K562 (cell line): ENCODE data around the gene ITPR1. TPM values are rescaled to one million over a fixed set of nuclear protein-coding genes. Genes with fewer than 3 reads are reported as not detected.

Source experiments
- ATAC-seq: fragments of 200-7000 bp; cut with Tn5 transposase; 3 replicates; pipeline ENCODE4 v1.9.1; 2020; ENCODE audit warnings: moderate library complexity
- BruUV-seq: library from RNA; stranded (reverse); fragments of 400-500 nt; replicated peaks from 2 replicates; lab custom pipeline; 2021; lab: Mats Ljungman, UMichigan
- CTCF ChIA-PET: fragments of 300-600 bp; formaldehyde crosslinking; extraction: SDS; loops from one replicate; lab custom pipeline; 2021; ENCODE audit warnings: low intra/inter-chr PET ratio; lab: Yijun Ruan, JAX
- POLR2A ChIA-PET: fragments of 300-600, 350-650 bp; sonication (Branson Sonifier 250); formaldehyde crosslinking; extraction: SDS; loops from one replicate; lab custom pipeline; 2021; ENCODE audit warnings: antibody characterized with exemption, inconsistent platforms; lab: Yijun Ruan, JAX
- DNase-seq, 4 experiments: peaks; one replicate each; pipeline versions ENCODE4 v3.0.0 to v3.0.0-alpha.2; 2011 to 2018; ENCODE audit warnings: low spot score in 3 of 4, mixed read lengths in 3 of 4; ENCODE audit errors: extremely low read depth in 1 of 4
- FAIRE-seq: peaks from 2 replicates; lab custom pipeline; 2011; peaks lifted over from hg19 to GRCh38; lab: Jason Lieb, UNC
- H2AFZ ChIP-seq: 2 replicates; pipeline ENCODE4 v1.6.0; 2011; ENCODE audit warnings: low read depth, low read length, control low read depth, inconsistent platforms
- H3K27ac ChIP-seq: fragments of 200-600 bp; 3 replicates; pipeline ENCODE4 v1.8.0; 2011; ENCODE audit warnings: low read depth, mild to moderate bottlenecking, control low read depth, inconsistent platforms, low read length, moderate library complexity, mixed read lengths; ENCODE audit errors: extremely low read depth
- H3K27me3 ChIP-seq, 2 experiments: fragments of 300-600 bp in 1 of 2; 2 replicates in 1 of 2; 3 replicates in 1 of 2; pipeline versions ENCODE4 v1.6.0 to v1.8.0; 2011; ENCODE audit warnings: inconsistent platforms in 2 of 2, low read length in 2 of 2, mild to moderate bottlenecking in 1 of 2, mixed read lengths in 1 of 2, moderate library complexity in 1 of 2; ENCODE audit not compliant: control insufficient read depth in 2 of 2, insufficient read depth in 2 of 2
- H3K36me3 ChIP-seq: fragments of 300-600 bp; 3 replicates; pipeline ENCODE4 v1.8.0; 2011; ENCODE audit warnings: mild to moderate bottlenecking, low read length, inconsistent platforms; ENCODE audit not compliant: control insufficient read depth, insufficient read depth
- H3K4me1 ChIP-seq, 2 experiments: fragments of 200-600 bp in 1 of 2; replicated peaks in 1 of 2; 2 replicates in 1 of 2; 3 replicates in 1 of 2; pipeline versions ENCODE4 v1.5.1 to v1.8.0; 2011; ENCODE audit warnings: inconsistent platforms in 2 of 2, low read length in 2 of 2, mild to moderate bottlenecking in 1 of 2, mixed read lengths in 1 of 2, moderate library complexity in 1 of 2; ENCODE audit not compliant: control insufficient read depth in 2 of 2, insufficient read depth in 2 of 2
- H3K4me2 ChIP-seq: 2 replicates; pipeline ENCODE4 v1.6.1; 2011; ENCODE audit warnings: low read length, control low read depth, inconsistent platforms, mixed read lengths; ENCODE audit not compliant: insufficient read depth
- H3K4me3 ChIP-seq: fragments of 200-600 bp; sonication (generic), shearing (Covaris generic); 2 replicates; pipeline ENCODE4 v1.5.1; 2016; ENCODE audit warnings: control low read depth, inconsistent platforms
- H3K79me2 ChIP-seq: fragments of 200-600 bp; 3 replicates; pipeline ENCODE4 v1.8.0; 2011; ENCODE audit warnings: low read length, inconsistent platforms; ENCODE audit not compliant: control insufficient read depth, insufficient read depth
- H3K9ac ChIP-seq, 2 experiments: 2 replicates each; pipeline versions ENCODE4 v1.6.0 to v1.6.1; 2011; ENCODE audit warnings: low read depth in 2 of 2, low read length in 2 of 2, control low read depth in 1 of 2, inconsistent platforms in 1 of 2, mild to moderate bottlenecking in 1 of 2, mixed read lengths in 1 of 2; ENCODE audit not compliant: insufficient read depth in 1 of 2
- H3K9me1 ChIP-seq: one replicate; pipeline ENCODE4 v1.6.0; 2011; ENCODE audit warnings: inconsistent platforms, mild to moderate bottlenecking, low read length, moderate library complexity; ENCODE audit not compliant: control insufficient read depth, insufficient read depth
- H3K9me3 ChIP-seq: replicated peaks from 2 replicates; pipeline ENCODE4 v1.5.1; 2011; ENCODE audit warnings: low read depth, low read length, inconsistent platforms; ENCODE audit not compliant: control insufficient read depth, insufficient read depth
- H4K20me1 ChIP-seq: replicated peaks from 2 replicates; pipeline ENCODE4 v1.6.1; 2011; ENCODE audit warnings: low read length, inconsistent platforms, mixed read lengths; ENCODE audit not compliant: control insufficient read depth, insufficient read depth
- CTCF ChIP-seq, 3 experiments: IDR thresholded peaks in 2 of 3; conservative IDR thresholded peaks in 1 of 3; 2 replicates each; pipeline ENCODE4 v1.5.1; 2011 to 2012; ENCODE audit warnings: low read length in 3 of 3, mild to moderate bottlenecking in 3 of 3, control low read depth in 2 of 3, improper control_type of control experiment in 1 of 3, inconsistent platforms in 1 of 3, low read depth in 1 of 3, mixed read lengths in 1 of 3, moderate library complexity in 1 of 3; ENCODE audit not compliant: insufficient read depth in 2 of 3
- HMBOX1 ChIP-seq: sonication (generic); IDR thresholded peaks from 2 replicates; pipeline ENCODE4 v1.6.1; 2016
- IFI16 ChIP-seq: fragments of 250-450 bp; sonication (Bioruptor Pico); IDR thresholded peaks from 2 replicates; pipeline ENCODE4 v2.1.2; 2022; ENCODE audit warnings: mild to moderate bottlenecking, inconsistent platforms
- KDM2B ChIP-seq: fragments of 250-450 bp; sonication (Bioruptor Pico); IDR thresholded peaks from 2 replicates; pipeline ENCODE4 v1.8.0; 2021; ENCODE audit warnings: mild to moderate bottlenecking, moderate library complexity
- POU5F1 ChIP-seq: fragments of 150-350 bp; IDR thresholded peaks from 2 replicates; pipeline ENCODE4 v1.6.1; 2014; ENCODE audit warnings: borderline replicate concordance, low read length, low read depth, mild to moderate bottlenecking; ENCODE audit not compliant: partially characterized antibody
- RAD51 ChIP-seq: fragments of 450-650 bp; IDR thresholded peaks from 2 replicates; pipeline ENCODE4 v1.7.1; 2016; ENCODE audit warnings: low read depth, mild to moderate bottlenecking, borderline replicate concordance
- SRSF7 ChIP-seq: fragments of 200-400 bp; formaldehyde crosslinking; optimal IDR thresholded peaks from 2 replicates; pipeline ENCODE3; 2017; ENCODE audit warnings: mild to moderate bottlenecking, low read depth, low read length
- ZNF444 ChIP-seq: fragments of 250-450 bp; sonication (Bioruptor Pico); IDR thresholded peaks from 2 replicates; pipeline ENCODE4 v1.4.0; 2020; ENCODE audit warnings: mild to moderate bottlenecking, moderate library complexity
- WGBS: fragments of 100-300 bp; shearing (Covaris generic); methylation state at CpG from one replicate; pipeline ENCODE4 v1.1.6; 2016; ENCODE audit warnings: low coverage, mixed read lengths; ENCODE audit not compliant: insufficient coverage; ENCODE audit errors: missing lambda C conversion rate; 5-methylcytosine and 5-hydroxymethylcytosine counted together
- in situ Hi-C: fragments of 300-500 bp; cut with MboI; formaldehyde crosslinking; loops from 4 replicates; pipeline ENCODE4 v1.15.0; 2018; ENCODE audit warnings: inconsistent platforms, mixed read lengths
- intact Hi-C: fragments of 100-400 bp; cut with micrococcal nuclease; formaldehyde crosslinking; loops from 2 replicates; pipeline ENCODE4 v1.14.2; 2022
- polyA plus RNA-seq, 8 experiments: library from polyadenylated mRNA; depleted of rRNA in 4 of 8; stranded (reverse) in 5 of 8; unstranded in 3 of 8; fragments of >200 nt; fragmentation: Nextera tagmentation in 2 of 8; fragmentation: Illumina TruSeq in 1 of 8; extraction: Ambion mirVana in 2 of 8; extraction: Trizol in 1 of 8; gene quantifications; 2 replicates each; pipeline versions ENCODE4 v1.2.1 to v1.2.3, GENCODE V29; 2011 to 2014; ENCODE audit warnings: inconsistent platforms in 1 of 8, missing spikeins in 1 of 8
- total RNA-seq, 7 experiments: library from RNA; depleted of rRNA in 6 of 7; stranded (reverse); fragments of >200 nt in 6 of 7; fragmentation: Illumina TruSeq in 2 of 7; extraction: Trizol in 2 of 7; gene quantifications; 2 replicates each; pipeline versions ENCODE4 v1.2.1 to v1.2.3, GENCODE V29; 2011 to 2021; ENCODE audit warnings: low replicate concordance in 1 of 7

The ITPR1 gene
- total and polyA plus RNA-seq, 9 of the 15 experiments (the other 6 are each of a cell fraction or from before 2014, with no cell fraction given): 22.4 to 40.0 (median 27.4) TPM

GRCh38 chr3:4587061-4587837, 94.1 kb downstream of the ITPR1 start:
- intact Hi-C loops: no loop called here
- DNase-seq: no peak
- POLR2A ChIA-PET: interaction anchor here (1.0 to 2.0 kb wide), 5 partner anchors 9 to 236 kb away, joined by 3 to 7 read pairs (median 5); partner anchors contain the start of gene ITPR1

More at GRCh38 chr3:4587061-4587837, 94.1 kb downstream of the ITPR1 start:
- H3K79me2 ChIP-seq: no peaks in the 10 kb centered on the region
- peaks cover 0 to 4% of the 10 kb centered on the region in 2 experiments; a peak in 2 of 5 replicates for H3K4me1 ChIP-seq
- no peaks in the 10 kb centered on the region; the same call in 1 of the 2 replicates for H4K20me1 ChIP-seq
- WGBS: 46% methylated on average over 8 of the region's 8 CpGs
- H3K36me3 ChIP-seq: no peaks in the 10 kb centered on the region
- no peak overlapping the region for H3K27ac ChIP-seq
- CTCF ChIA-PET: no interaction called here
- ATAC-seq (no peak), FAIRE-seq (no peak)
- TF ChIP-seq KDM2B (CRISPR knock-in tag) (no peak), HMBOX1 (peak; percentile 54; the same call in 1 of the 2 replicates), RAD51 (no peak), POU5F1 (no peak), IFI16 (no peak), SRSF7 (no peak), ZNF444 (CRISPR knock-in tag) (no peak), CTCF (IDR thresholded peaks at IDR 0.05 in 2 of 3, conservative IDR thresholded peaks at IDR 0.05 in 1 of 3; ENCODE audit: insufficient read depth in 2 of 3, low read depth in 1 of 3, low read length in 3 of 3) (no peak)
- H3K9ac ChIP-seq: no peak overlapping the region
- BruUV-seq: no TSS peak
- in situ Hi-C loops: no loop called here
- no peak overlapping the region for H2AFZ ChIP-seq
- no peak overlapping the region for H3K4me2 ChIP-seq
- H3K4me3 ChIP-seq: no peak overlapping the region
- H3K9me3 ChIP-seq: no peaks in the 10 kb centered on the region
- no peaks in the 10 kb centered on the region for H3K9me1 ChIP-seq
- H3K27me3 ChIP-seq: no peaks in the 10 kb centered on the region
